H9 (cell line): ENCODE results near the gene SKIC8. TPM values are rescaled to one million over a fixed set of nuclear protein-coding genes. Genes with fewer than 3 reads are reported as not detected.

ENCODE experiments used
- DNase-seq: peaks from one replicate; pipeline ENCODE4 v3.0.0-alpha.2; 2017
- H2AFZ ChIP-seq: one replicate; pipeline ENCODE4 v1.6.1; 2013; ENCODE audit warnings: mild to moderate bottlenecking, low read length, control low read depth, moderate library complexity
- H2AK5ac ChIP-seq: 2 replicates; pipeline ENCODE4 v1.6.1; 2013; ENCODE audit warnings: low read length, control low read depth, mixed read lengths; ENCODE audit not compliant: insufficient read length
- H2BK120ac ChIP-seq: one replicate; pipeline ENCODE4 v1.6.1; 2013; ENCODE audit warnings: low read depth, mild to moderate bottlenecking, low read length, control low read depth, inconsistent platforms; ENCODE audit not compliant: poor library complexity, severe bottlenecking
- H2BK12ac ChIP-seq: 2 replicates; pipeline ENCODE4 v1.6.1; 2013; ENCODE audit warnings: low read length, control low read depth, mixed read lengths, low read depth; ENCODE audit not compliant: insufficient read length
- H2BK15ac ChIP-seq: 2 replicates; pipeline ENCODE4 v1.6.1; 2013; ENCODE audit warnings: low read depth, low read length, control low read depth
- H2BK20ac ChIP-seq: one replicate; pipeline ENCODE4 v1.6.1; 2013; ENCODE audit warnings: low read depth, mild to moderate bottlenecking, low read length, control low read depth, inconsistent platforms; ENCODE audit not compliant: poor library complexity, severe bottlenecking
- H2BK5ac ChIP-seq: 2 replicates; pipeline ENCODE4 v1.6.1; 2013; ENCODE audit warnings: low read length, control low read depth, mixed read lengths; ENCODE audit not compliant: insufficient read length
- H3K14ac ChIP-seq: 2 replicates; pipeline ENCODE4 v1.6.1; 2013; ENCODE audit warnings: low read length, control low read depth; ENCODE audit not compliant: insufficient read depth
- H3K18ac ChIP-seq: 2 replicates; pipeline ENCODE4 v1.6.1; 2013; ENCODE audit warnings: low read depth, mild to moderate bottlenecking, mixed read lengths, low read length, control low read depth; ENCODE audit not compliant: insufficient read length
- H3K23ac ChIP-seq: 2 replicates; pipeline ENCODE4 v1.6.1; 2013; ENCODE audit warnings: low read length, control low read depth, mixed read lengths, low read depth; ENCODE audit not compliant: insufficient read length
- H3K23me2 ChIP-seq: 2 replicates; pipeline ENCODE4 v1.6.1; 2013; ENCODE audit warnings: low read depth, mild to moderate bottlenecking, mixed read lengths, low read length, control low read depth; ENCODE audit not compliant: insufficient read length, poor library complexity, severe bottlenecking
- H3K27ac ChIP-seq: 2 replicates; pipeline ENCODE4 v1.5.1; 2013; ENCODE audit warnings: low read length, control low read depth, mixed read lengths, low read depth; ENCODE audit not compliant: insufficient read length
- H3K27me3 ChIP-seq: 2 replicates; pipeline ENCODE4 v1.6.1; 2013; ENCODE audit warnings: low read length, control low read depth, inconsistent platforms; ENCODE audit not compliant: insufficient read depth
- H3K4ac ChIP-seq: 2 replicates; pipeline ENCODE4 v1.6.1; 2013; ENCODE audit warnings: low read depth, mild to moderate bottlenecking, control low read depth, inconsistent platforms, low read length, moderate library complexity
- H3K4me1 ChIP-seq: 2 replicates; pipeline ENCODE4 v1.6.1; 2013; ENCODE audit warnings: low read length, control low read depth, inconsistent platforms; ENCODE audit not compliant: insufficient read depth
- H3K4me2 ChIP-seq: 2 replicates; pipeline ENCODE4 v1.6.1; 2013; ENCODE audit warnings: low read length, control low read depth, mixed read lengths; ENCODE audit not compliant: insufficient read length, insufficient read depth
- H3K56ac ChIP-seq: 2 replicates; pipeline ENCODE4 v1.6.1; 2013; ENCODE audit warnings: low read depth, mild to moderate bottlenecking, mixed read lengths, low read length, control low read depth; ENCODE audit not compliant: insufficient read length
- H3K79me1 ChIP-seq: 2 replicates; pipeline ENCODE4 v1.6.1; 2013; ENCODE audit warnings: low read depth, mild to moderate bottlenecking, moderate library complexity, low read length, control low read depth, inconsistent platforms; ENCODE audit not compliant: insufficient read depth, poor library complexity, severe bottlenecking
- H3K79me2 ChIP-seq: 2 replicates; pipeline ENCODE4 v1.6.1; 2013; ENCODE audit warnings: low read length, control low read depth, inconsistent platforms; ENCODE audit not compliant: insufficient read depth
- H3K9ac ChIP-seq: 2 replicates; pipeline ENCODE4 v1.6.1; 2013; ENCODE audit warnings: low read length, control low read depth, mixed read lengths; ENCODE audit not compliant: insufficient read length; ENCODE audit errors: extremely low read depth
- H3K9me3 ChIP-seq: one replicate; pipeline ENCODE4 v1.6.1; 2013; ENCODE audit warnings: low read depth, low read length, inconsistent platforms; ENCODE audit not compliant: control insufficient read depth
- H3T11ph ChIP-seq: one replicate; pipeline ENCODE4 v1.6.1; 2013; ENCODE audit warnings: mild to moderate bottlenecking, low read length, control low read depth, inconsistent platforms
- H4K20me1 ChIP-seq: one replicate; pipeline ENCODE4 v1.6.1; 2013; ENCODE audit not compliant: control insufficient read depth, insufficient read length, insufficient read depth
- H4K5ac ChIP-seq: 2 replicates; pipeline ENCODE4 v1.6.1; 2013; ENCODE audit warnings: low read depth, mild to moderate bottlenecking, mixed read lengths, low read length, control low read depth; ENCODE audit not compliant: insufficient read length
- H4K8ac ChIP-seq: replicated peaks from 2 replicates; pipeline ENCODE4 v1.6.1; 2013; ENCODE audit warnings: low read length, control low read depth, mixed read lengths, low read depth; ENCODE audit not compliant: insufficient read length
- H4K91ac ChIP-seq: 2 replicates; pipeline ENCODE4 v1.6.1; 2013; ENCODE audit warnings: low read depth, mild to moderate bottlenecking, moderate library complexity, mixed read lengths, low read length, control low read depth; ENCODE audit not compliant: insufficient read length
- H3K27ac Mint-ChIP-seq, 3 experiments: 2 replicates in 2 of 3; 3 replicates in 1 of 3; pipeline ENCODE4 v1.8.0; 2020 to 2021; ENCODE audit warnings: mixed read lengths in 3 of 3, mild to moderate bottlenecking in 1 of 3, moderate library complexity in 1 of 3
- H3K27me3 Mint-ChIP-seq: 2 replicates; pipeline ENCODE4 v1.8.0; 2021; ENCODE audit warnings: low read depth, mild to moderate bottlenecking, moderate library complexity, mixed read lengths
- H3K36me3 Mint-ChIP-seq, 3 experiments: 2 replicates in 2 of 3; 3 replicates in 1 of 3; pipeline ENCODE4 v1.8.0; 2020 to 2021; ENCODE audit warnings: low read depth in 3 of 3, mixed read lengths in 3 of 3; ENCODE audit not compliant: insufficient read depth in 1 of 3
- H3K4me1 Mint-ChIP-seq, 2 experiments: 2 replicates each; pipeline ENCODE4 v1.8.0; 2020; ENCODE audit warnings: mixed read lengths in 2 of 2
- H3K4me3 Mint-ChIP-seq, 2 experiments: 2 replicates in 1 of 2; 3 replicates in 1 of 2; pipeline ENCODE4 v1.8.0; 2020 to 2021; ENCODE audit warnings: mild to moderate bottlenecking in 2 of 2, mixed read lengths in 2 of 2, moderate library complexity in 1 of 2
- H3K9me3 Mint-ChIP-seq, 2 experiments: 2 replicates in 1 of 2; 3 replicates in 1 of 2; pipeline ENCODE4 v1.8.0; 2020; ENCODE audit warnings: mild to moderate bottlenecking in 2 of 2, mixed read lengths in 2 of 2, moderate library complexity in 1 of 2
- WGBS: extraction: QIAGEN DNeasy Blood & Tissue Kit; methylation state at CpG from one replicate; pipeline ENCODE4 v1.1.7; 2013; ENCODE audit warnings: missing lambda C conversion rate, low lambda C conversion rate, mixed read lengths; ENCODE audit not compliant: insufficient read length; ENCODE audit errors: extremely low coverage; 5-methylcytosine and 5-hydroxymethylcytosine counted together
- total RNA-seq: library from RNA; stranded (reverse); gene quantifications from 2 replicates; pipeline ENCODE4 v1.2.1, GENCODE V29; 2021
- TF ChIP-seq, protein P1 (sequence below): fragments of 200-600 bp; sonication (generic); conservative IDR thresholded peaks from 3 replicates; pipeline ENCODE4 v1.8.0; 2021; ENCODE audit warnings: antibody characterized with exemption, mild to moderate bottlenecking

Gene SKIC8
- total RNA-seq, 1 experiment from 2014 or later, result 45.6 TPM

DNA sequence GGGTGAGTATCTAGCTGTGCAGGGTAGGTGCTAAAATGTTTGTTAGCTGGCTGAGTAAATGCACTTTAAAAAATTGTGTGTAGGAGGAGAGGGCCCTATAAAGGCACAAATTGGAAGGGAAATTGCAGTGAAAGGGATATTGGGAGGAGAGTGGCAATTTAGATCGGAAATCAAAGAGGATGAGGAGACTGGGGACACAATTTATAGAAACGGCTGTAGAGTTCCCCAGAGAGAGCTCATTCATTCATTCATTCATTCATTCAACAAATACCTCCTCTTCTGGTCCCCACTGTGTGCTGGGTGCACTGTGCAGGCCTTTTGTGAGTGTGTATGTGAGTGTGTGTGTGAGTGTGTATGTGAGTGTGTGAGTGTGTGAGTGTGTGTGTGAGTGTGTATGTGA is 32.6 kb downstream of the SKIC8 start:
- WGBS, result no CpG with 5 or more reads among the region's 2 CpGs
- H3K23ac ChIP-seq, result no peak overlapping the region
- no peak overlapping the region for H3K27ac Mint-ChIP-seq

More for the DNA sequence above, 32.6 kb downstream of the SKIC8 start:
- Histone ChIP-seq H3K9ac (no peak overlapping the region), H4K8ac (no peak overlapping the region), H3K4ac (no peak overlapping the region), H2BK12ac (no peak overlapping the region), H3K4me1 (no peaks in the 10 kb centered on the region), H3K23me2 (peaks cover 4% of the 10 kb centered on the region), H2BK15ac (no peak overlapping the region), H2BK120ac (no peak overlapping the region), H4K91ac (no peak overlapping the region), H2BK20ac (no peak overlapping the region), H3K79me1 (no peaks in the 10 kb centered on the region), H3K9me3 (no peaks in the 10 kb centered on the region), H3K27me3 (no peaks in the 10 kb centered on the region), H3K27ac (no peak overlapping the region), H2AK5ac (no peak overlapping the region), H3K18ac (no peak overlapping the region), H3K79me2 (no peaks in the 10 kb centered on the region), H4K5ac (no peak overlapping the region), H3K14ac (no peak overlapping the region), H3K56ac (no peak overlapping the region), H2BK5ac (no peak overlapping the region), H3T11ph (no peak overlapping the region), H3K4me2 (no peak overlapping the region), H4K20me1 (no peaks in the 10 kb centered on the region), H2AFZ (no peak overlapping the region)
- no peak for DNase-seq
- Mint-ChIP-seq H3K4me1 (0 out of 4 replicates have a peak, but pooled peaks cover 0 to 2% of the 10 kb centered on the region in 2 experiments), H3K9me3 (no peaks in the 10 kb centered on the region), H3K4me3 (no peak overlapping the region), H3K36me3 (no peaks in the 10 kb centered on the region), H3K27me3 (no peaks in the 10 kb centered on the region; the same call in 1 of the 2 replicates)
- TF ChIP-seq, protein P1, sequence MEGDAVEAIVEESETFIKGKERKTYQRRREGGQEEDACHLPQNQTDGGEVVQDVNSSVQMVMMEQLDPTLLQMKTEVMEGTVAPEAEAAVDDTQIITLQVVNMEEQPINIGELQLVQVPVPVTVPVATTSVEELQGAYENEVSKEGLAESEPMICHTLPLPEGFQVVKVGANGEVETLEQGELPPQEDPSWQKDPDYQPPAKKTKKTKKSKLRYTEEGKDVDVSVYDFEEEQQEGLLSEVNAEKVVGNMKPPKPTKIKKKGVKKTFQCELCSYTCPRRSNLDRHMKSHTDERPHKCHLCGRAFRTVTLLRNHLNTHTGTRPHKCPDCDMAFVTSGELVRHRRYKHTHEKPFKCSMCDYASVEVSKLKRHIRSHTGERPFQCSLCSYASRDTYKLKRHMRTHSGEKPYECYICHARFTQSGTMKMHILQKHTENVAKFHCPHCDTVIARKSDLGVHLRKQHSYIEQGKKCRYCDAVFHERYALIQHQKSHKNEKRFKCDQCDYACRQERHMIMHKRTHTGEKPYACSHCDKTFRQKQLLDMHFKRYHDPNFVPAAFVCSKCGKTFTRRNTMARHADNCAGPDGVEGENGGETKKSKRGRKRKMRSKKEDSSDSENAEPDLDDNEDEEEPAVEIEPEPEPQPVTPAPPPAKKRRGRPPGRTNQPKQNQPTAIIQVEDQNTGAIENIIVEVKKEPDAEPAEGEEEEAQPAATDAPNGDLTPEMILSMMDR, result no peak
